MCF 10A (cell line): ENCODE results near the gene HAO2. TPM values are rescaled to one million over a fixed set of nuclear protein-coding genes. Genes with fewer than 3 reads are reported as not detected.
A peak's percentile ranks its signal among the peaks of the same experiment; 100 is the strongest.

Experiments
- BruUV-seq: library from RNA; stranded (reverse); fragments of 400-500 nt; replicated peaks from 2 replicates; lab custom pipeline; 2021; lab: Mats Ljungman, UMichigan
- CTCF ChIA-PET: fragments of 300-600 bp; sonication (Branson Sonifier 250); formaldehyde crosslinking; extraction: SDS; loops from one replicate; lab custom pipeline; 2021; ENCODE audit warnings: antibody characterized with exemption, inconsistent platforms; lab: Yijun Ruan, JAX
- POLR2A ChIA-PET: fragments of 300-600, 350-650 bp; sonication (Branson Sonifier 250); formaldehyde crosslinking; extraction: SDS; loops from one replicate; lab custom pipeline; 2020; ENCODE audit warnings: antibody characterized with exemption, inconsistent platforms; lab: Yijun Ruan, JAX
- DNase-seq: peaks from one replicate; pipeline ENCODE4 v3.0.0-alpha.2; 2018; ENCODE audit not compliant: unreplicated experiment
- H3K27ac Mint-ChIP-seq: one replicate; pipeline ENCODE4 v1.8.0; 2022; ENCODE audit warnings: mild to moderate bottlenecking, low read depth, mixed read lengths; ENCODE audit not compliant: unreplicated experiment
- H3K27me3 Mint-ChIP-seq: one replicate; pipeline ENCODE4 v1.8.0; 2022; ENCODE audit warnings: mixed read lengths; ENCODE audit not compliant: insufficient read depth, unreplicated experiment
- H3K36me3 Mint-ChIP-seq: one replicate; pipeline ENCODE4 v1.8.0; 2022; ENCODE audit warnings: mild to moderate bottlenecking, moderate library complexity, mixed read lengths; ENCODE audit not compliant: insufficient read depth, unreplicated experiment
- H3K4me1 Mint-ChIP-seq: one replicate; pipeline ENCODE4 v1.8.0; 2022; ENCODE audit warnings: mixed read lengths; ENCODE audit not compliant: insufficient read depth, unreplicated experiment
- H3K4me3 Mint-ChIP-seq: one replicate; pipeline ENCODE4 v1.8.0; 2022; ENCODE audit warnings: mild to moderate bottlenecking, moderate library complexity, mixed read lengths; ENCODE audit not compliant: unreplicated experiment
- H3K9me3 Mint-ChIP-seq: one replicate; pipeline ENCODE4 v1.8.0; 2022; ENCODE audit warnings: mixed read lengths; ENCODE audit not compliant: unreplicated experiment
- CTCF ChIP-seq: fragments of 200-600 bp; IDR thresholded peaks from one replicate; pipeline ENCODE4 v1.8.0; 2022; ENCODE audit warnings: antibody characterized with exemption, mild to moderate bottlenecking; ENCODE audit not compliant: unreplicated experiment
- intact Hi-C: fragments of 100-400 bp; cut with micrococcal nuclease; formaldehyde crosslinking; loops from 2 replicates; pipeline ENCODE4 v1.14.1; 2022
- total RNA-seq: library from RNA; stranded (reverse); gene quantifications from 2 replicates; pipeline ENCODE4 v1.2.3, GENCODE V29; 2022

The HAO2 gene
- total RNA-seq, 1 experiment from 2014 or later: not detected

GRCh38 chr1:119327450-119328155, 41.0 kb upstream of the HAO2 start:
- Mint-ChIP-seq H3K4me3 (no peak overlapping the region), H3K4me1 (no peaks in the 10 kb centered on the region), H3K27ac (no peak overlapping the region), H3K27me3 (no peaks in the 10 kb centered on the region), H3K9me3 (no peaks in the 10 kb centered on the region), H3K36me3 (no peaks in the 10 kb centered on the region)
- ChIA-PET CTCF (interaction anchor here (0.7 to 0.8 kb wide), 2 partner anchors 66 to 485 kb away, joined by 3 to 4 read pairs; no protein-coding TSS in a partner anchor), POLR2A (no interaction called here)
- no peak for DNase-seq
- intact Hi-C loops: no loop called here
- no TSS peak for BruUV-seq
- TF ChIP-seq CTCF: no peak

- intact Hi-C loops: loop anchor here (1.0 kb wide), 1 partner anchor 8 kb away; no protein-coding TSS in a partner anchor
- Mint-ChIP-seq H3K9me3 (no peaks in the 10 kb centered on the region), H3K27ac (no peak overlapping the region), H3K4me3 (no peak overlapping the region), H3K27me3 (no peaks in the 10 kb centered on the region), H3K36me3 (no peaks in the 10 kb centered on the region), H3K4me1 (no peaks in the 10 kb centered on the region)
- no peak for TF ChIP-seq CTCF
- BruUV-seq: no TSS peak
- ChIA-PET POLR2A (interaction anchor here (0.9 kb wide), 1 partner anchor 28 kb away, joined by 3 read pairs; no protein-coding TSS in a partner anchor), CTCF (interaction anchor here (0.6 to 1.5 kb wide), 3 partner anchors 52 to 58 kb away, joined by 3 to 4 read pairs (median 4); no protein-coding TSS in a partner anchor)
- DNase-seq: peak; percentile 15
These were observed 38.8 kb upstream of the HAO2 start for GRCh38 chr1:119329541-119330461.

- POLR2A ChIA-PET: no interaction called here
- DNase-seq: no peak
These were observed 38.0 kb upstream of the HAO2 start for GRCh38 chr1:119330466-119331189.

More at GRCh38 chr1:119330466-119331189, 38.0 kb upstream of the HAO2 start:
- Mint-ChIP-seq H3K36me3 (no peaks in the 10 kb centered on the region), H3K27me3 (no peaks in the 10 kb centered on the region), H3K4me1 (no peaks in the 10 kb centered on the region), H3K4me3 (no peak overlapping the region), H3K9me3 (no peaks in the 10 kb centered on the region), H3K27ac (no peak overlapping the region)
- no TSS peak for BruUV-seq
- intact Hi-C loops: loop anchor here (1.0 kb wide), 1 partner anchor 8 kb away; no protein-coding TSS in a partner anchor
- TF ChIP-seq CTCF: no peak
- CTCF ChIA-PET: interaction anchor here (1.0 to 1.2 kb wide), 2 partner anchors 8 to 56 kb away, joined by 3 read pairs; no protein-coding TSS in a partner anchor
